Activated T-helper 2 cell treated with anti-CD3 and anti-CD28 coated beads, Interferon-gamma antibody, Interleukin-2, Interleukin-4, amounts not matched to agents 10 μg/mL and 5 μg/mL and 100 μg/mL, durations not matched to agents 14 hours and 24 hours and 36 hours (primary cell): ENCODE results near the gene FABP7. TPM values are rescaled to one million over a fixed set of nuclear protein-coding genes. Genes with fewer than 3 reads are reported as not detected.

ENCODE experiments used
- DNase-seq: peaks from one replicate; pipeline ENCODE4 v3.0.0; 2021; ENCODE audit warnings: low spot score
- H3K27ac Mint-ChIP-seq: one replicate; pipeline ENCODE4 v1.8.0; 2021; ENCODE audit warnings: mixed read lengths
- H3K27me3 Mint-ChIP-seq: one replicate; pipeline ENCODE4 v1.8.0; 2021; ENCODE audit warnings: low read depth, mixed read lengths
- H3K36me3 Mint-ChIP-seq: one replicate; pipeline ENCODE4 v1.8.0; 2021; ENCODE audit warnings: low read depth, mixed read lengths
- H3K4me1 Mint-ChIP-seq: one replicate; pipeline ENCODE4 v1.8.0; 2021; ENCODE audit warnings: low read depth, mixed read lengths
- H3K4me3 Mint-ChIP-seq: one replicate; pipeline ENCODE4 v1.8.0; 2021; ENCODE audit warnings: low read depth, mild to moderate bottlenecking, moderate library complexity, mixed read lengths
- H3K9me3 Mint-ChIP-seq: one replicate; pipeline ENCODE4 v1.8.0; 2021; ENCODE audit warnings: mixed read lengths
- intact Hi-C: fragments of 100-400 bp; cut with micrococcal nuclease; formaldehyde crosslinking; loops from one replicate; pipeline ENCODE4 v1.15.1; 2023
- total RNA-seq: library from RNA; stranded (reverse); gene quantifications from 2 replicates; pipeline ENCODE4 v1.2.3, GENCODE V29; 2022

FABP7 gene
- total RNA-seq, 1 donor from 2014 or later, result not detected

DNA sequence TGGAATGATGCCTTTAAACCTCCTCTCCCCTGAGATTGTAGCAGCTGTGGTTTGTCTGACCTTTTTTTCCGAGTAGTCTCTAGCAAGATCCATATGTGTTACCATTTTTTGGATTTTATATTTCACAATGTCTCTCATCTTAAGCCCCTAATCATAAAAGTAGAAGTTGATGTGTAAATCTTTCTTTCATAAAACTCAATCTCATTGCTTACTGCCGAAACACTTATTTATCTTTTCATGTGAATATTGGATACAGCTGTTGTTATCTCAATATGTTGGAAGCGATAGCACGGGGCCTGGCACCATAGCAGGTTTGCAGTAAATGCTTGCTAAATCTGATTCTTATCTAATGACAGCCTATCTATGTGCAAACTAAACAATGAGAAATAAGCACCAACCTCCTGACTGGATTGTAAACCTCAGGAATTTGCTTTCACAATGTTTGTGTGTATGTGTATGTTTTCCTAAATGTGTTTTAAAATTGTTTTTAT, 23.7 kb downstream of the FABP7 start:
- peaks cover 7% of the 10 kb centered on the region for H3K4me1 Mint-ChIP-seq
- no peaks in the 10 kb centered on the region for H3K36me3 Mint-ChIP-seq
- no peak overlapping the region for H3K27ac Mint-ChIP-seq
- intact Hi-C loops, result no loop called here
- no peak overlapping the region for H3K4me3 Mint-ChIP-seq
- no peaks in the 10 kb centered on the region for H3K9me3 Mint-ChIP-seq
- DNase-seq, result no peak
- H3K27me3 Mint-ChIP-seq, result no peaks in the 10 kb centered on the region

DNA sequence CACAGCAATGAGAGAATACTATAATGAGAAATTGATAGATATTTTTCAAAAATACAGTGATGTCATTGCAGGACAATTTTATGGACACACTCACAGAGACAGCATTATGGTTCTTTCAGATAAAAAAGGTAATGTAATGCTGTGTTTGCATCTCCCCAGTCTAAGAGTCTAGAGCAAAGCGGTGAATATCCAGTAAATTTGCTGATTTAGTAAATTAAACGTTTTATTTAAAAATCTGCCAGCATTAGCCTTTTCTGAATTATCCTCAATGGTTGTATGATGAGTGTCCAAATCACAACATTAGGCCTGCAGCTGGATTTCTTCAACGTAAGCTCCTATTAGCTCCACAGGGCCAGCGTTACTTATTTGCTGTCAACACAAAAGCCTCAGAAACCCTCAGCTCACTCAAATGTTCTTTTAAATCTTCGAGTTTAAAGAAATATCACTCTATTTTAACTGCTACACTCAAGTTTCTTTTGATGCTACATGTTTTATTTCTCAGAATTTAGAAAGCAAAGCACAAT, 25.5 kb downstream of the FABP7 start:
- no peaks in the 10 kb centered on the region for H3K27me3 Mint-ChIP-seq
- H3K36me3 Mint-ChIP-seq, result no peaks in the 10 kb centered on the region
- H3K4me3 Mint-ChIP-seq, result no peak overlapping the region
- DNase-seq, result no peak
- intact Hi-C loops, result no loop called here
- no peaks in the 10 kb centered on the region for H3K9me3 Mint-ChIP-seq
- H3K27ac Mint-ChIP-seq, result no peak overlapping the region
- H3K4me1 Mint-ChIP-seq, result no peaks in the 10 kb centered on the region

DNA sequence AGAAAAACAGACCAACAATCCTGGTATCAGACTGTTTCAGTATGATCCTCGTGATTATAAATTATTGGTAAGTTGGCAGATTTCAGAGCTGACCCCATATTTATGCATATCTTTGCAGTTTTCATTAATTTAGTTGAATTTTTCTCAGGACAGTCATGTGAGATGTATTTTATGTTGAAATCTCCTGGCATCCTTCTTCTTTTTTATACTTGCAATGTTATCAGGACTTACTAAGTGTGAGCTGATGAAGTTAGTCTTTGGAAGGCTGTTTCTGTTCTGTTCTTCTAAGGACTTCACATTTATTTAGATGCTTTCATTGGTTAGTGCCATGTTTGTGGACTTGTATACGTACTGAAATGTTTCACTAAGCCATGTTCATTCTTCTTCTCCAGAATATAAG, 26.8 kb downstream of the FABP7 start:
- no peaks in the 10 kb centered on the region for H3K36me3 Mint-ChIP-seq
- H3K27me3 Mint-ChIP-seq, result no peaks in the 10 kb centered on the region
- no peak overlapping the region for H3K27ac Mint-ChIP-seq
- no peak overlapping the region for H3K4me3 Mint-ChIP-seq
- intact Hi-C loops, result no loop called here
- H3K9me3 Mint-ChIP-seq, result no peaks in the 10 kb centered on the region
- H3K4me1 Mint-ChIP-seq, result no peaks in the 10 kb centered on the region
- no peak for DNase-seq

DNA sequence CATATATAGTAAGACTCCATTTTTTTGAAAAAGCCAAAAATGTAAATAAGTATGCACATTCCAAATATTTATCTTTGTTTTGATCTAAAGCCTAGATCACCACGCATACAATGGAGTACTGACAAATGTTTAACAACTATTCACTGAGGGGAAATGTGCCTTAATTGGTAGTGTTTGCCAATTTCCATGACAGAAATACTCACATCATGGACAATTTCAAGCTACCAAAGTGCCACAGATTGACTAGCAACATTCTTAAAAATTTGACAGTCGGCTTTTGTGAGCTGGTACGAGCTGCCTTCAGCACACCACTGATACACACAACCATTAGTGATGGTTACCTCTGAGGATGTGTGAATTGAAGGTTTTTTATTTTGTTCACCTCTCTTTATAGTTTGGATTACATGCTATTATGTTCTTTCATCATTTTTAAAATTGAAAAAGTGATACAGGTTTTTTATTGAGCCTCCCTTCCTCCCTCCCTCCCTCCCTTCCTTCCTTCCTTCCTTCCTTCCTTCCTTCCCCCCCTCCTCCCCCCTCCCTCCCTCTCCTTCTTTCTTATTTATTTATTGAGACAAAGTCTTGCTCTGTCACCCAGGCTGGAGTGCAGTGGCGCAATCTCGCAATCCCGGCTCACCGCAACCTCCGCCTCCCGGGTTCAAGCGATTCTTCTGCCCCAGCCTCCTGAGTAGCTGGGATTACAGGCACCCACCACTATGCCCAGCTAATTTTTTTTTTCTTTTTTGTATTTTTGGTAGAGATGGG, 28.8 kb downstream of the FABP7 start:
- H3K36me3 Mint-ChIP-seq, result no peaks in the 10 kb centered on the region
- peaks cover under 1% of the 10 kb centered on the region for H3K27me3 Mint-ChIP-seq
- no peak overlapping the region for H3K4me3 Mint-ChIP-seq
- H3K4me1 Mint-ChIP-seq, result no peaks in the 10 kb centered on the region
- no peak overlapping the region for H3K27ac Mint-ChIP-seq
- no peak for DNase-seq
- intact Hi-C loops, result no loop called here
- no peaks in the 10 kb centered on the region for H3K9me3 Mint-ChIP-seq

DNA sequence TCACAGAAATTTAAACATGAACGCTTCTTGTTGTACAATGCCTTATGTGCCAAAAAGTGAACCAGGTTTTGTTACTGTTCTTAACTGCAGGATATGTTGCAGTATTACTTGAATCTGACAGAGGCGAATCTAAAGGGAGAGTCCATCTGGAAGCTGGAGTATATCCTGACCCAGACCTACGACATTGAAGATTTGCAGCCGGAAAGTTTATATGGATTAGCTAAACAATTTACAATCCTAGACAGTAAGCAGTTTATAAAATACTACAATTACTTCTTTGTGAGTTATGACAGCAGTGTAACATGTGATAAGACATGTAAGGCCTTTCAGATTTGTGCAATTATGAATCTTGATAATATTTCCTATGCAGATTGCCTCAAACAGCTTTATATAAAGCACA, 29.5 kb downstream of the FABP7 start:
- no peak overlapping the region for H3K27ac Mint-ChIP-seq
- no peak for DNase-seq
- H3K4me3 Mint-ChIP-seq, result no peak overlapping the region
- no peaks in the 10 kb centered on the region for H3K9me3 Mint-ChIP-seq
- no peaks in the 10 kb centered on the region for H3K36me3 Mint-ChIP-seq
- no peaks in the 10 kb centered on the region for H3K4me1 Mint-ChIP-seq
- H3K27me3 Mint-ChIP-seq, result peaks cover 3% of the 10 kb centered on the region
- intact Hi-C loops, result no loop called here

DNA sequence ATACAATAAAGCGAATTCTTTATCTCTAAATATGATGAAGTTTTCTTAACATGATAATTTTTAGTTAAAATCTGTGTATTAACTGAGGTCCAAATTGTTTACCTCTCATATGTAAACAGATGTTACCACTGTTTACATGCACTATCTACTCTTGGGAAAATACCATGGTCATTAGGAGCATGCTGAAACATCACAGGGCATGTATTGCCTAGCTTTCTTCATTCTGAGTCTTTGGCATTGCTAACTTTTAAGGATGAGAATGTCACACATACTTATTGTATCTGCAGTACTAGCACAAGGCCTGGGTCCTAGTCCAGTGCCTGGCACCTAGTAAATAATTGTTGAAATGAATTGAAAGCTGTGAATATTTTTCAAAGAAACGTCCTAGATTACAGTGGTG, 30.2 kb downstream of the FABP7 start:
- Mint-ChIP-seq H3K9me3 (no peaks in the 10 kb centered on the region), H3K4me1 (no peaks in the 10 kb centered on the region)

DNA sequence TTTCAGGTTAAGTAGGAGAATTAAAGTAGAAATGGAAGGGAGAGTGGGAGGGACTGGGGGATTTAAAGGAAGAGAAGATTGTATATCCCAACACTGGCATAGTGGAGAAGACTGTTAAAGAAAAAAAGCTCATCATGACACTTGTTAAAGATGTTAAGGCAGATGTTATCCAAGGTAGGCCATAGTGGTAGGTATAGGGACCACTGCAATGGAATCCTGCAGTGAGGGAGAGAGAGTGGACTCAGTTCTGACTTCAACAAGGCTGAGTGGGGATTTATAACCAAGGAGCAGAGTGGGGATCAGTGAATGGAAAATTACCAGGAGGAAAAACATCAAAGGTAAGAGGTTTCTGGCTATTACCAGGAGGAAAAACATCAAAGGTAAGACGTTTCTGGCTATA, 30.7 kb downstream of the FABP7 start:
- Mint-ChIP-seq H3K9me3 (no peaks in the 10 kb centered on the region), H3K4me3 (no peak overlapping the region), H3K27ac (no peak overlapping the region), H3K36me3 (no peaks in the 10 kb centered on the region), H3K27me3 (peaks cover 5% of the 10 kb centered on the region), H3K4me1 (no peaks in the 10 kb centered on the region)
- no peak for DNase-seq
- intact Hi-C loops, result no loop called here

More for the DNA sequence above, 30.2 kb downstream of the FABP7 start:
- intact Hi-C loops, result no loop called here
- DNase-seq, result no peak
- no peak overlapping the region for H3K27ac Mint-ChIP-seq
- H3K27me3 Mint-ChIP-seq, result peaks cover 5% of the 10 kb centered on the region
- H3K36me3 Mint-ChIP-seq, result no peaks in the 10 kb centered on the region
- no peak overlapping the region for H3K4me3 Mint-ChIP-seq

DNA sequence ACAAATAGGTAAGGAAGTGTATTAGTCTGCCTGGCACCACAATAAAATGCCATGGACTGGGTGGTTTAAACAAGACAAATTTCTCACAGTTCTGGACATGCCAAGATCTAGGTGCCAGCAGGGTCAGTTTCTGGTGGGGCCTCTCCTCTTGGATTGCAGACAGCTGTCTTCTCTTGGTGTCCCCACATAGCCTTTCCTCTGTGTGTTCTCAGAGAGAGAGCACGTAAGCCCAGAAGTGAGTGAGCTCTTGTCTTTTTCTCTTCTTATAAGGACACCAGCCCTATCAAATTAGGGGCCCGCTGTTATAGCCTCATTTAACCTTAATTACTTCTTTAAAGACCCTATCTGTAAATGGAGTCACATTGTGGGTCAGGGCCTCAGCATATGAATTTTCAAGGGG, 37.8 kb downstream of the FABP7 start:
- DNase-seq, result no peak
- H3K27ac Mint-ChIP-seq, result no peak overlapping the region
- intact Hi-C loops, result no loop called here

DNA sequence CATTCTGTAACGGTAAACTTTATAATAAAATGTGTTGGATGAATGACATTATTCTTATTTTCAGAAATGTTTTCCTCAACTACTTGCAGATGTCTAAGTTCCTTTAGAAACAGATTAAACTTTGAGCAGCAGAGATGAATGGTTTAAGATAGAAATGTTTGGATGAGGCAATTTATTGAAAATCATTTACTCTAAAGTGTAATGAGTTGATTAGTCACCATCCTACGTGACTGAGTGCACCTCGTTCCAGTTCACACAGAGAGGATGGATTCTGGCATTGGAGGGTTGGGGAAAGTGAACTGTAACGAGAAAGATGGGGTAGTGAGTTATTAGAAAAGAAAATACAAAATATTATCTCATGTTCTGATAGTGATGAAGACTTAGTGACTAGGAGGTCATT, 38.2 kb downstream of the FABP7 start:
- H3K4me3 Mint-ChIP-seq, result no peak overlapping the region
- H3K4me1 Mint-ChIP-seq, result no peaks in the 10 kb centered on the region
- DNase-seq, result no peak
- no peaks in the 10 kb centered on the region for H3K9me3 Mint-ChIP-seq
- peaks cover 14% of the 10 kb centered on the region for H3K27me3 Mint-ChIP-seq
- H3K36me3 Mint-ChIP-seq, result no peaks in the 10 kb centered on the region
- no peak overlapping the region for H3K27ac Mint-ChIP-seq
- intact Hi-C loops, result no loop called here

More for the DNA sequence above, 37.8 kb downstream of the FABP7 start:
- Mint-ChIP-seq H3K4me1 (no peaks in the 10 kb centered on the region), H3K9me3 (no peaks in the 10 kb centered on the region), H3K36me3 (no peaks in the 10 kb centered on the region), H3K27me3 (peaks cover 14% of the 10 kb centered on the region), H3K4me3 (no peak overlapping the region)

DNA sequence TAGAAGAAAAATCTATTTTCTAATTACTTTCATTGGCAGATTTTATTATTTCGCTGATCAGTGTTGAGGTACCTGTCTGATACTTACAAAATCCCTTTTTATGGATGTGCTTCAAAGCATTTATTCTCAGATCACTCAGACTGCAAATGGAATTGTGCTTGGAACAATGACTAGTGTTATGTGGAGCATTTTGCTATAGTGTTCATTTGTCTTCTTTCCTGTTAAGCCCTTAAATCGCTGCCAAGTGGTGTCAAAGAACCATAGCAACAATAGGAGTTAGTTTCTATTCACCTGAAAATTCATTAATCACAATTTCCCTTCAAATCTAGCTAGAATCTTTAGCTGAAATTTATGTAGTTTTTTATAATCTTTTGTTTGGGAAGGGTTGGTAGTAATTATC, 39.4 kb downstream of the FABP7 start:
- no peak overlapping the region for H3K27ac Mint-ChIP-seq
- H3K4me3 Mint-ChIP-seq, result no peak overlapping the region
- H3K27me3 Mint-ChIP-seq, result peaks cover 11% of the 10 kb centered on the region
- intact Hi-C loops, result no loop called here
- no peaks in the 10 kb centered on the region for H3K4me1 Mint-ChIP-seq
- DNase-seq, result no peak
- H3K9me3 Mint-ChIP-seq, result no peaks in the 10 kb centered on the region
- H3K36me3 Mint-ChIP-seq, result no peaks in the 10 kb centered on the region

DNA sequence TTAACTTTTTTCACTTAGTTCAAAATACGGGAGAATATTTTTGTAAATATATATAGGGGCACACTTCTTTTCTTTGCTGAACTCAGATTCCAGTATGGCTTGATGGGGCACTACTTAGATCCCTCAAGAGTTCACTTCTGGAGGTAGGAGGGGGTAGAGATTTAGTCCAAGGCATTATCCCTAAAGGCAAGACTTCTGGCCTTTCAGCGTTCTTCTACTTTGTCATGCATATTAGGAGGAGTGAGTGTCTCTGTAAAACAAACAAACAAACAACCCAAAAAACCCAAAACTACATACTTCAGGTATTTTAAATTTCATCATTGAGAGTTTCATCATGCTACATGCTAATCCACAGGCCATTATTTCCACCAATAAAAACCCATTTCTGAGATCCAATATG, 41.6 kb downstream of the FABP7 start:
- Mint-ChIP-seq H3K4me3 (no peak overlapping the region), H3K9me3 (no peaks in the 10 kb centered on the region), H3K36me3 (no peaks in the 10 kb centered on the region), H3K27me3 (peaks cover 11% of the 10 kb centered on the region), H3K4me1 (no peaks in the 10 kb centered on the region), H3K27ac (no peak overlapping the region)
- DNase-seq, result no peak
- intact Hi-C loops, result no loop called here

DNA sequence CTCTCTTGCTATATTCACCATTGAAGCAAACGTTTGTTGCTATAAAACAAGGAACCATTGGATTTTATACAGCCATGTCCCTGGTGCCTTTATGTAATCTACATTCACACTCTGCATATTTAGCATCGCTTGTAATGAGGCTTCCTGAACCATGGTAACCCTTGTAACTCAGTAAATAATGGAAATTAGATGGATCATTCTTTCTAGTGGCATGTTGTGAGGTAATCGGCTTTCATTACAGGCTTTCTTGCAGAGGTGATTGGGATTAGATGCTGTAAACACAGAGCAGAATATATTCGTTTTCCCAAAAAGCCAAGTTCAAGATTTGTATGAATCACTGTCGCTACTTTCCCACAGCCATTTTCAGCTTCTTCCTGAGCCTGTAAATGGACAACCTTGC, 45.6 kb downstream of the FABP7 start:
- no peaks in the 10 kb centered on the region for H3K4me1 Mint-ChIP-seq
- H3K4me3 Mint-ChIP-seq, result no peak overlapping the region
- intact Hi-C loops, result no loop called here
- no peaks in the 10 kb centered on the region for H3K36me3 Mint-ChIP-seq
- H3K9me3 Mint-ChIP-seq, result no peaks in the 10 kb centered on the region
- H3K27me3 Mint-ChIP-seq, result peaks cover 6% of the 10 kb centered on the region
- DNase-seq, result no peak
- no peak overlapping the region for H3K27ac Mint-ChIP-seq

DNA sequence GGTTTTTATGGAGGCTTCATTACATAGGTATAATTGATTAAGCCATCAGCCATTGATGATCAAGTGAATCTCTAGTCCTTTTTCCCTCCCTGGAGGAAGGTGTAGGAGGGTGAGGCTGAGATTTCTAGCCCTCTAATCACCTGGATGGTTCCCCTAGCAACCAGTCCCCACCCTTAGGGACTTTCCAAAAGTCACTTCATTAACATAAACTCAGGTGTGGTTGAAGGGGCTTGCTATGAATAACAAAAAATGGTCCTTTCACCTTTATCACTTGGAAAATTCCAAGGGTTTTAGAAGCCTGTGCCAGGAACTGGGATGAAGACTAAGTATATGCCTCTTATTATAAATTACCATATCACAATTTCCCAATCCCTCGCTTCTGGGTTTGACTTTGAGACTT, 49.9 kb downstream of the FABP7 start:
- Mint-ChIP-seq H3K27me3 (peaks cover 9% of the 10 kb centered on the region), H3K9me3 (no peaks in the 10 kb centered on the region), H3K27ac (no peak overlapping the region), H3K4me3 (no peak overlapping the region), H3K4me1 (no peaks in the 10 kb centered on the region), H3K36me3 (no peaks in the 10 kb centered on the region)
- DNase-seq, result no peak
- intact Hi-C loops, result no loop called here
